ENCODE data around the gene CSTF1. TPM values are rescaled to one million over a fixed set of nuclear protein-coding genes. Genes with fewer than 3 reads are reported as not detected.

The CSTF1 gene
- total and polyA plus RNA-seq, 2 of the 8 experiments (the other 6 are each of a cell fraction or from before 2014, with no cell fraction given): 59.4 to 83.5 TPM

GRCh38 chr20:56437196-56437960 is 44.9 kb downstream of the CSTF1 start (continued):
- no peak for TF ChIP-seq SIN3A (conservative IDR thresholded peaks at IDR 0.05 in 1 of 2, IDR thresholded peaks at IDR 0.05 in 1 of 2; ENCODE audit: low read depth in 1 of 2, low read length in 2 of 2)
- no peak for TF ChIP-seq SAP30 (IDR thresholded peaks at IDR 0.05; ENCODE audit: insufficient read depth, insufficient replicate concordance, low read length)
- TF ChIP-seq KDM5A (IDR thresholded peaks at IDR 0.05; ENCODE audit: low read length): no peak
- TF ChIP-seq EGR1 (IDR thresholded peaks at IDR 0.05; ENCODE audit: borderline replicate concordance, low read depth, low read length): no peak
